ENCODE measurements around the gene FAM229B.
"Not testable (repeated sequence)": the region's sequence is repeated elsewhere in the genome, so short reads cannot be mapped to it uniquely, and the experiment has no call there.

Gene FAM229B

DNA sequence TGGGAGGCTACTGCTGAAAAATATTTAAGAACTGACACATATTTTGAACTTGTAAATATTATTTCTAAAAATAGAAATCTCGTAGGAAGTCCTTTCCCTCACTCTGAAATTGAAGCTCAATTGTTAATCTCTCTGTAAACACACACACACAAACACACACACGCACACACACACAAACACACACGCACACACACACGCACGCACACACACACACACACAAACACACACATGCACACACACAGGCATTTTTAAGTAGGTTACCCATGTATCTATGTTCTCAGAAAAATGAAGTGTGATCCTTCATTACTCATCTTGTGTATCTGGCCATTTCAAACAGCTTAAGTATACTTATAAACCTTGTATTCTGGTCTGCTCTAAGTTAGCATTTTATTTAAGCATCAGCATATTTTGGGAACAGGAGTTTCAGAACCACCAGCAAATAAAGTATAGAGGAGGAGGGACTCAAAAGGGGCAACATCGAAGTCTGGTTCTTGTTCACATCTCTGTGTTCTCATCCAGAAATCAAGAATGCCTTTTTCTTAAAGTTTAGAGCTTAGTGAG lies 21.9 kb upstream of the FAM229B start:
- DNase-seq: no peak

DNA sequence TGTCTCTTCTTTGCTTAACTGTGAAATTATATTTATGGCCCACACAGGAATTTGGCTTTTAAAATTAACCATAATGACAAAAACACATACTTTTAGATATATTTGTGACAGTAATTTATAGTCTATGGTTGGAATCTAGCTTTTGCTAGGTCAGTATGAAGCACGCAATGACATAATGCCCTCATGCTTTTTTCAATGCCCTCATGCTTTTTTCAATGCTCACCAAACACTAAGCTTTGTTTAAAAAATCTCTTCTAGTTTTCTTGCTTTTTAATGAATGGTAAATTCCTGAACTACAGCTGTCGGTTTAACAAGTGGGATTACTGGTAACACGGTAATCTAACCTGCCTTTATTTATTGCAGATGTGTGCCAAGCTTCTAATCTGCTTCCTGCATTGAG lies 20.8 kb upstream of the FAM229B start:
- DNase-seq: no peak

DNA sequence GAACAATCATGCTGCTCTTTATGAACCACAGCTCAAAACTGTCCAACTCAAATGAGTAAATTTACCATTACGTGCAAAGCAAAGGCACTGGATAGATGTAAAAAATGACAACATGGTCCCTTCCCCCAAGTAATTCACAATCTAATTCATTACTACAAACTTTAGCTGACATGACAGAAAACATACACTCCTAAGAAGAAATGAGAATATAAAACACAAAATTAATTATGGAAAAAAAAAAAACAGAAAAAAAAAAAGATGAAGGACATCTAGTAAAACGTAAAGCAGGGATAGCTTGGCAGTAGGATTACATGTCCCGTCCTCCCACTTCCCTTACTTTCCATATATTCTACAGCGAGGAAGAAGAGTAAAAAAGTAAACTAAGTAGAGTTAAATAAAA lies 5.8 kb upstream of the FAM229B start:
- DNase-seq: no peak

DNA sequence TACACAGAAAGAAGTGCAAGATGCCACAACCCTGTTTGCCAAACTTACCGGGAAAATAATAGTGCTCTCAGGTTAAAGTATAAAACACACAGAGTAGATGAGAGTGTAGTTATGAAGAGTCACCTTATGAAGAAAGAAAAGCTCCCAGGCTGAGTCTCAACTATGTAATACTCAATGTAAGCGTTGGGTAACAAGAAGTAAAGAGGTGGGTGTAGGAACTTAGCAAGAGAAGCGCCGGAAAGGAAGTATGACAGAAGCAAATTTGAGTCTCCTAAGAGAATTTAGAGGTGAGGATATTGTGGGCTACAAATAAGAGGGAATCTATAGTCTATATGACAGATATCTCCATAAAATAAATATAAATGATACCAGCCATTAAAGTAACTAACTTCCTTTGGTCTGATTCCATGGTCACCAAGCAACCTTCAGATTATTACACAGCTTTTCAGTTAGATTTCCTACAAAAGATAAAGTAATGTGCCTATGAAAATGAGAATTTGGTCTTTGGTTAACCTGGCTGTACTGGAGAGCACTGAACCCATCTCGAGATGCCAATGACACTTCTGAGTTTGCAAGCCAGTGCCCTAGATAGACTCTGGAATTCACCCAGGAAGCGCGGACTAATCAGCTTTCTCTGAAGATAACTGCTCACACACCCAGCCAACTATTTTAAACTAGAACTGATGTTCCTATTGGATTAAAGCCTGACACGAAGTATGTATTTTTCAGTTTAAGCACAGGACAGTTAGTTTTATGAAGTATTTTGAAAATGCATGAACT lies 1.9 kb upstream of the FAM229B start:
- DNase-seq: no peak

DNA sequence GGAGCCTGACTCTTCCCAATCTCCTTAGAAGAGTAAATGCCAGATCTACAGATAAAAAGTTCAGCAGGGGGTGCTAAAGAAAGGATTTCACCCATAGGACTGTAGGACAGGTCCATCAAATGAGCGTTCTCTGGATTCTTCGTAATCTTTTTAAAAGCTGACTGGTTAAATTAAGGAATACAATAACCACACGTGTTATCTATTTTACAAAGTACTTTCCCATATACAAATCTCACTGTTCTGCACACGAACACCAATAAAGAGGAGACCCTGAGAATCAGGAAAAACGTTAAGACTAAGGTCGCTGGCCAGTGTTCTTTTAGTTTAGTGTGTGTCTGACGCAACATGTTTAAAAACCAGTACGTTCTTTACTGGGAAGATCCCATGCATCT lies 651 bp upstream of the FAM229B start:
- DNase-seq: no peak

DNA sequence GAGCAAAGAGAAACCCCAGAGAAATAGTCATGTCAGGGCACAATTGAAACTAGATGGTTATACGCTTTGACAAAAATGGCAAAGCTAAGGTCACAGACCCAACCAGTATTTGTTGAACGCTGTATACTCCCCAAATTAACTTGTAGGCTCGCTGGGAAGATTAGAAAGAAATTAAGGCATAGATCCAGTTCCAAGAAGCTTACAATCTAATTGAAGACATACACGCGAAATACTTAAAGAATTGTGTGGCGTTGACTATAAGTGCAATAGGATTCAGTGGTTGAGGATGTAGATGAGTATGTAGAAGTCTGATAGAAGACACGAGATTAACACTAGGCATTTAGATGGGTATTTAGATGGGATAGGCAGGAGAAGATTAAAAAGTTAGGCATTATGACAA lies 525 bp downstream of the FAM229B start:
- DNase-seq: no peak

DNA sequence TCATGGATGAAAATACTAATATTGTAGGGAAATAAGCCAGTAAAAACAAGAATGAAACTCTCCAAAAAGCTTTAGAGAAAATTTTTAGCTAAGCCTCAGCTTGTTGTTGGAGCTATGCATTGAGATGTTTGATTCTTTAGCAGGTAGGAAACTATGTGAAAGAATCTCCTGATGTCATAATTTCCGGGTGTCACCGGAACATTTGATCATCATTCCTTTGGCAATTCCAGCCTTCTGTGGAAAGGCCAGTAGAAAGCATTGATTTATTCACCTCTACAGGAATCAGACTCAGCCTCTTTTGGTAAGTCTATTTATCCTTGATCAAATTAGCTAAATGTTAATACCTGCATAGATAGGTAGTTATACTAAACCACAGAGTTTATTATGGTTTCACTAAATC lies 9.5 kb downstream of the FAM229B start:
- DNase-seq: no peak

DNA sequence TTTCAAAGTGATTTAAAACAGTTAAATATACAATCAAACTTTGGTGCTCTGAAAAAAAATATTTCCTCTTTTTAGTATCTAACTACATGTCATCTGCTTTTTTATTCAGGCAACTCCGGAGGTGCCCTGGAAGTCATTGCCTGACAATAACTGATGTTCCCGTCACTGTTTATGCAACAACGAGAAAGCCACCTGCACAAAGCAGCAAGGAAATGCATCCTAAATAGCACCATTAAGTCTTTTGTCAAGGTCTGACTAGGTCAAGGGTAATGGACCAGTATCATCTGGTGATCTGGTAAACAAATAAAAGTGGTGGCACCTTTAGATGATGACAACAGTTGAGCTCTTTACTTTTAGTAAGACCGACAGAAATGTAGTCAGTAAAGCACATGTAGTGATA lies 13.2 kb downstream of the FAM229B start:
- DNase-seq: no peak

DNA sequence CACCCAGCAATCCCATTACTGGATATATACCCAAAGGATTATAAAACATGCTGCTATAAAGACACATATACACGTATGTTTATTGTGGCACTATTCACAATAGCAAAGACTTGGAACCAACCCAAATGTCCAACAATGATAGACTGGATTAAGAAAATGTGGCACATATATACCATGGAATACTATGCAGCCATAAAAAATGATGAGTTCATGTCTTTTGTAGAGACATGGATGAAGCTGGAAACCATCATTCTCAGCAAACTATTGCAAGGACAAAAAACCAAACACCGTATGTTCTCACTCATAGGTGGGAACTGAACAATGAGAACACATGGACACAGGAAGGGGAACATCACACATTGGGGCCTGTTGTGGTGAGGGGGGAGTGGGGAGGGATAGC lies 18.6 kb downstream of the FAM229B start:
- DNase-seq: not testable (repeated sequence)

DNA sequence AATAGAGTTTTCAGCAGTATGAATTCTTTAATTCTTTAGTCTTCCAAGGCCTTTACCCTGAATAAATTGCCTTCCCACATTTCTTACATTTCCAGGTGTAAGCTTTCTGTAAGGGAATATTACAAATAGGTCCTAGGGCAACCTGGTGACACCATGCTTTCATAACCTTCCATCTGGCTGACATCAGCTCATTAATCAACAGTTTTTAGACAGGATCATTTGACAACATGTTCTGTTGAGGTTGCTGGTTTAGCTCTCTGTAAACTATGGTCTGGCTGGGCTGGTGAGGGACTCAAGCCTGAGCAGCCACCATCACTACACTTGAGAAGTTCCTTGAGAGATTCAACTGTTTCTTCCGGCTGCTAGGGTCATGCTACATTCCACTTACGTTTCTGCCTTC lies 19.2 kb downstream of the FAM229B start:
- no peak for DNase-seq

DNA sequence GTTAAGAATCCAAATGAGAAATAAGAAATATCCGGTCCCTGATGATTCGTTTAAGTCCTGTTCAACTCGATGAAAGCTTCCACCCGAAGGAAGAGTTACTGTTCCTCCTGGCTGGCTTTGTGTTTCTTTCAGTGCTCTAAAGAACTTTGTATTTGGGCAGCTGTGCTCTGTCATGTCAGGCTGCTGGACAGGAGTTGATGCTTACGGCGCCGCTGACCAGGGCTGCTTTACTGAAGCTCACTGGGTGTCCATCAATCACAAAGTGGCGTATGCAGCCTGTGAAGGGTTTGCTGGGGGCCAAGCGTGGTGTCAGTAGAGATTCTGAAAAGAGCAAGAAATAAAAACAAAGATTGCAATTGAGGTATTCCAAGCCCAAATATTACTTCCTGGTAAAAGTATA lies 21.9 kb downstream of the FAM229B start:
- DNase-seq: no peak

DNA sequence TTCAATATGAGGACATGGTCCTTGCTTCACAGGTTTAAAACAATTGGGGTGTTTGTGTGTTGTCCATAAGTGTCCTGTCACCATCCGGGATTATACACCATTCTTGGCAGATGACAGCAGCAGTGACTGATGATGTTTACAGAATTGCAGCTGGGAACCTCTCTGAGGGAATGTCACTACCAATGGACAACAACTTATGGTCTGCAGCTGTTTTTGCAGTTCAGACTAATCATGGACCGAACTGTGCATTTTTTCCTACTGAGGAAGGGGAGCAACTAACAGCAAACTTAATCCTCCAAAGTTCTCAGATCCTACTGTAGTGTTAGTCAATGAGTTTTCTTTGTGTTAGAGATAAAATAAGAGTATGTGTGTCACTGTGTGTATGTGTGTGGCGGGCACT lies 26.0 kb downstream of the FAM229B start:
- DNase-seq: no peak

DNA sequence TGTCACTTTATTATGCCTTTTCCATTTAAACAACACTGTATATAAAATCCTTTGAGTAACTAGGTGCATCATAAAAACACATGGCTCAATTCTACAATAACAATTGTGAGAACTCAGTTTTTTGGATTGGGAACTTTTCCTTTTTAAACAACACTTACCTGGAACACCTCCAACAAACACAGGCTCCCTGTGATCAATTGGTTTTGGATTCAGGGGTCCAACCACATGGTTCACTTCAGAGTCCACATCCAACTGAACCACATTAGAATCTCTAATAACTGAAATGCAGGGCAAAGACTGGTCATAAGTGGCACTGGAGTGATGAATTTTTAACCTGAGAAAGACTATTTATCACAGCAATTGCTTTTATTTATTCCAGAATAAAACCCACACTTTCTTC lies 26.5 kb downstream of the FAM229B start:
- no peak for DNase-seq

DNA sequence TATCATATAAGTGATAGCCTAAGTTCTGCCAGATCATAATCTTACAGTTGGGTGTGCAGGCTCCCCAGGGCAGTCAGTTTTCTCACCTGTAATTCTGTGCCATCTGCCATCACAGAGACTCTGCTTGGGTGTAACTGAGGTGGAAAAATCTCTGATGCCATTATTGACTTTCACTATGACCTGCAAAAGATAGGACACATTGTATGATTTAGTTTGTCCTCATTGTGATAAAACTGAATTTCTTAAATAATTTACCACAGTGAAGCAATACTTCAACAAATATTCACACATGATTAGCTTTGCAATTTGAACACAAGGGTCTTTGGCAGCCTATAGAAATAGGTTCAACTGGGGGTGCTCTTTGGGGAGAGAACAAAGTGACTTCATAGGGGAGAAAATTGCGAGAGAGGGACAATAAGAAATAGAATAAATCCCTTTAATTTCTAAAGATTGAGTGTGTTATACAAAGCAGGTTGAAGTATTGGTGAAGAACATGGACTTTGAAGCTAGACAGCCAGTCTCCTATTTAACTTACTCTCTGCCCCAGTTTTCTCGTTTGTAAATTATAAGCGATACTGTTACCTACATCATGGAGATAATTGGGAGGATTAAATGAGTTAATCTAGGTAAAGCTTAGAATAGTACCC lies 27.3 kb downstream of the FAM229B start:
- DNase-seq: no peak

DNA sequence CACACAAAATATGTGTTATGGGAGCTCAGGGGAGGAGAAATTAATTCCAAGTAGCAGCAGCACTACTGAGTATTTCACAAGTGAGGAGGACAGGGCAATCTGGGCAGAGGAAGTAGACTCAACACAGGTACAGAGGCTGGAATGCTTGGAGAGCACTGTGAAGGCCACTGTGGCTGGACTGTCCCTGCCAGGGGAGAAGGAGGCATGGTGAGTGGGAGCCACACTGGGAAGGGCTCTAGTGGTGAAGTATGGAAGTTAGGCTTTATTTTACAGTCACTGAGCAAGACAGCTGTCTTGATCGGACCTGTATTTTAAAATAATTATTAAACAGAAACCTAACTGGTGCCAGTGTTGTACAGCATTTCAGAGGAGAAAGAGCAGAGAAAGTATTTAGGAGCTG lies 28.8 kb downstream of the FAM229B start:
- DNase-seq: no peak

DNA sequence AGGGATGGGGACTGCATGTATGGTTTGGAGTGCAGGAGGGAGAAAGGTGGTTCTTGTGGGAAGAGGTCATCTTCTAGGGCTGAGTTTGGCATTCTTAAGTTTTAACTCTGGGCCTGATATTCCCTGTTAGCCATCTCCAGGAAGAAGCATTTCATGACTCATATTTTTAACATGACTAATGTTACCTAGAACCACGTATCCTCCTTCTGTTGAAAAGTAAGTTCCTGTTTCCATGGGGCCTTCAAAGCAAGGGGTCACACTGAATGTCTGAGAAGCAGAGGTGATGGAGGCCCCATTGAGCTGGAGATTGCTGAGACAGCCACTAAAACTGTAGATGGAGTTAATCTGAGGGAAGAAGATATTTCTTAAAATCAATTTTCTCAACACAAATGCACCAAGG lies 30.2 kb downstream of the FAM229B start:
- DNase-seq: no peak

DNA sequence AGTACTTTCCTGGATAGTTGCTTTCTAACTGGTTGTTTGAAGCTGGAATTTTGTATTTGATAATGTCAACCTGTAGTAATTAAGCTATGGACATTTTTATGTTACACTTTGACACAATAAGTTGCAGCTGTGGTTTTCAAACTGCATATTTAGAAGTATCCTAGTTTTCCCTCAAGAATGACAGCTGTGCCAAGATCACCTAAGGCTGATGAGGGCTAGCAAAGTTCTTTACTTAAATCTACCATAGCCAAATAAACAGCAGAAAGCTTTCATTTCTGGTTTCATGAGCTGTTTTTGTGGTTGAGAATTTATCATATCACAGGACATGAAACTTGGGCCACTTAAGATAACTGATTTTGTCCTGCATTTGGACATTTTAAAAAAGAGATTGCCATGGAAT lies 30.6 kb downstream of the FAM229B start:
- DNase-seq: no peak

DNA sequence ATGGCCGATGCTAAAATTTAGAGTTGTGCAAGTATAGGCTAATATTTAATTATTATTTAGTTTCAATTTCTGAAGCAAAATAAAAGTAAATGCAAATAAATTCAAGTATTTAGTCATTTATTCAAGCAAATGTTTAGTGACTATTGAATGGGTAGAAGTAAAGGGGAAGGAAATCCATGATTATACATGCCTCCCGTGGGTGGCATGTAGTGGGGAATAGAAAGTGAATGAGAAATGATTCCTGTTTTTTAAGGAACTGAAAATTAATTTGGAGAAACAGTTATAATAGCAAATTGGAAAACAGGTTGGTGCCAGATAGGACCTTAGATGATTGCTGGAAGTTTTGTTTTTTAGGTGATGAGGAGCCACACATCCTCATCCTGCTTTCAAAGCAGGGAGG lies 35.4 kb downstream of the FAM229B start:
- no peak for DNase-seq

DNA sequence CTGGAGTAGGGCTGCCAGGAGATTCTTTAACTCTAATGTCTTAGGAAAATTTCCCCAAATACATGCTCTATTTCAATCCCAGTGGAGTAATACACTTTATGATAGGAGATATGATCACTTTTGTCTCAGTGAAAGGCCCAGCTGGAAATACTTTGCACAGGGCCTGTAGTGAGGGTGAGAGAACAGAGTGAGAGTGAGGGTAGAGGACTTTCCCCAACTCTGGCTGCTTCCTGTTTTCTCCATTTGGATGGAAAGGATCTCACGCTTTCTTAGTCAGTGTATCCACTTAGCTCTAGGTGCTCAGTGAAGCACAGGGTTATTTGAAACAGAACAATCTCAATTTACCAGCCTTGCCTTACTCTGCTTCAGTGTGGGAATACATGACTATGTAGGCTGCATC lies 36.6 kb downstream of the FAM229B start:
- DNase-seq: no peak

DNA sequence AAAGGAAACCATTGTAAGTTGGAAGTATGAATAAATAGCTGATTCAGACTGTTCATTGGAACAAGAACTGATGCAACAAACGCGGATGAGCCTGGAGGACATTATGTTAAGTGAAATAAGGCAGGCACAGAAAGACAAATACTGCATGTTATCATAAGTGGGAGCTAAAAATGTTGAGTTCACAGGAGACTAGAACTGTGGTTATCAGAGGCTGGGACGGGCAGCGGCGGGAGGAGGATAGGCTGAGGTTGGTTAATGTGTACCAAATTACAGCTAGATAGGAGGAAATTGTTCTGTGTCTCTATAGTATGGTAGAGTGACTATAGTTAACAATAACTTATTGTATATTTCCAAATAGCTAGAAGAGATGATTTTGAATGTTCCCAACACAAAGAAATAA lies 40.8 kb downstream of the FAM229B start:
- DNase-seq: no peak

DNA sequence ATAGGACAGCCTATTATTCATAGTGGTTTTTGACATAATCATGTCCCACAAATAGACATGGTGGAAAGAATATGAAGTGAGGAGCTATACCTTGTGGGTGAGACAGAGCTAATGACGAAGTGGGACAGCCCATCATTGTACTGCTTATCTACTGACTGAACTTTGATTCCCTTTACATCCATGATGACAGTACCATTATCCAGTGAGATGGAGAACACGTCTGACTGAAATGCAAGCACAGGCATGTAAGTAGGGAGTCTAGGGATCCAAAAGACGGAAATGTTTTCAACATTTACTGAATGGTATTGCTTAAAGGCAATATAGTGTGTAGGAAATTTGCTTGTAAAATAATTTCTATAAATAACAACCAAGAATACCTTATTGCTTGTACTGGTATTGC lies 43.5 kb downstream of the FAM229B start:
- no peak for DNase-seq

DNA sequence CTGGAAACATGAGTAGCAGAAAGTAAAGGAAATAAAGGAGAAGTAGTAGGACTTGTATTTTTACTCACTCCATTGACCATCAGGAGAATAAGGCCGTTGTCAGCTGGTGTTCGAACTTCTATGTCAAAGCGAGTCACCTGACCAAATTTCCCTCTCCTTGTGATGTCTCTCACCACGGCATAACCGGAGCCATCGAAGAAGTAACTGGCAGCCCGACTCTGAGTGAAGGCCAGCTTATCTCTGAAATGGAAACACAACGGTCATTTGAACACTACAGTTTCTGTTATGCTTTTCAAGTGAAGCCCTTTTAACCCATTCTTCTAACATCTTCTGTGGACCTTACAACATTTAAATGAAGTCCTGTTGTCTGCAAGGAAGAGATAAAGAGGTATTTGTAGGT lies 51.7 kb downstream of the FAM229B start:
- DNase-seq: no peak

DNA sequence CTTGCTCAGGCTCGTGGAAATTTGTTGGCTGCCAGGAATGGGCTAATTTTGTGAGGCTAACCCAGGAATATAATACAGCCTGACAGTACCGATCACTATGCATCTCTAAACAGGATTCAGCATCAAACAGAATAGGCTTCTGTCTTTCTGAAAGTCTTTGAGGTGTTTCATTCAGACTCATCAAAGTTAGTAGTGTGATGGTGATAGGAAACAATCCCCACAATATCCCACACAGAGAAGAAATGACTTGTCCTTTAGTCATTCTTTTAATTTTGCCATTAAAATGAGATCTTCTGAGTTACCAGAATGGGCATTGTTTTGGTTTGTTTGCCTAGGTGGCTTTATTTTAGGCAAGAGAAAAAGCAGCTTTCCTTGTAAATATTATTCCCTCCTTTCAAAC lies 54.3 kb downstream of the FAM229B start:
- DNase-seq: no peak

DNA sequence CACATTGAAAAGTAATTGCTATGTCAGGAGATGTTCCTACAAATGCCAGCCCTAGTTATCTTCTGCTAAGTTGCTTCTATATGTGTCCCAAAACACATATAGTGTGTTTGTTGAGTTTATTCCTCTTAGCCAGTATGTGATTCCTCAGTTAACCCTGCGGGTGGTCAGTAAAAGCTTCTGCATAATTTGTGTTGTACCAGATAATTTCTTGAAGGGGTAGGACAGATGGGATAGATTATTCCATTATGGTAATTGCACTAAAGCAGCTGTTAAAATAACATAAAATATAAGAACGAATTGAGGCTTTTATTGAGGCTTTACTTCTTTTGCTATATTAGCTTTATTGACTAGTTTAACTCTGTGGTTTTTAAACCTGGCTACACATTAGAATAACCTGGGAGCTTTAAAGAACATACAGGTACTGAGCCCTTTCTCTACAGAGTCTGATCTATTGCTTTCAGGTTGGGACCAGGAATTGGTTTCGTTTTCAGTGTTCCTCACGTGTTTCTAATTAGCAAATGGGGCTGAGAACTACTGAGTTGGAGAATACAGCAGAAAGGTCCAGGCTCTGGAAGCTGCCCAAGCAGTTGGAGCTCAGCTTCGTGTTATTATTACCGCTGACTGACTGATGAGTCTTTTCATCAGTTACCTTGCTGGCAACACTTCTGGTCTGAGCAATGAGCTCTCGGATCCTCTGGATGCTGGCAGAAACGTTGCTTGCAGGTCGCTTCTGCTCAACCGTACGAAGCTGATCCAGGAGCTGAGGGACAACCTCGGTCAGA lies 56.9 kb downstream of the FAM229B start:
- no peak for DNase-seq

Measured in CD4-positive, alpha-beta T cell treated with Interleukin-15 for 1 hour (primary cell).